ENCODE measurements around the gene RALGDS. TPM values are rescaled to one million over a fixed set of nuclear protein-coding genes. Genes with fewer than 3 reads are reported as not detected.
A peak's percentile ranks its signal among the peaks of the same experiment; 100 is the strongest.
"Not testable (repeated sequence)": the region's sequence is repeated elsewhere in the genome, so short reads cannot be mapped to it uniquely, and the experiment has no call there.

The RALGDS gene
- total RNA-seq, 1 donor from 2014 or later: 33.7 TPM

GRCh38 chr9:133102190-133103021 lies 18.6 kb downstream of the RALGDS start:
- ATAC-seq (no peak), DNase-seq (ENCODE audit: missing footprints) (peak; percentile 22)
- intact Hi-C loops (cut with DNase I): loop anchor here (1.0 to 5.0 kb wide), 2 partner anchors 42 to 65 kb away; no protein-coding TSS in a partner anchor

GRCh38 chr9:133101356-133102189 lies 19.5 kb downstream of the RALGDS start:
- intact Hi-C loops (cut with DNase I): loop anchor here (5.0 kb wide), 1 partner anchor 64 kb away; no protein-coding TSS in a partner anchor

DNA sequence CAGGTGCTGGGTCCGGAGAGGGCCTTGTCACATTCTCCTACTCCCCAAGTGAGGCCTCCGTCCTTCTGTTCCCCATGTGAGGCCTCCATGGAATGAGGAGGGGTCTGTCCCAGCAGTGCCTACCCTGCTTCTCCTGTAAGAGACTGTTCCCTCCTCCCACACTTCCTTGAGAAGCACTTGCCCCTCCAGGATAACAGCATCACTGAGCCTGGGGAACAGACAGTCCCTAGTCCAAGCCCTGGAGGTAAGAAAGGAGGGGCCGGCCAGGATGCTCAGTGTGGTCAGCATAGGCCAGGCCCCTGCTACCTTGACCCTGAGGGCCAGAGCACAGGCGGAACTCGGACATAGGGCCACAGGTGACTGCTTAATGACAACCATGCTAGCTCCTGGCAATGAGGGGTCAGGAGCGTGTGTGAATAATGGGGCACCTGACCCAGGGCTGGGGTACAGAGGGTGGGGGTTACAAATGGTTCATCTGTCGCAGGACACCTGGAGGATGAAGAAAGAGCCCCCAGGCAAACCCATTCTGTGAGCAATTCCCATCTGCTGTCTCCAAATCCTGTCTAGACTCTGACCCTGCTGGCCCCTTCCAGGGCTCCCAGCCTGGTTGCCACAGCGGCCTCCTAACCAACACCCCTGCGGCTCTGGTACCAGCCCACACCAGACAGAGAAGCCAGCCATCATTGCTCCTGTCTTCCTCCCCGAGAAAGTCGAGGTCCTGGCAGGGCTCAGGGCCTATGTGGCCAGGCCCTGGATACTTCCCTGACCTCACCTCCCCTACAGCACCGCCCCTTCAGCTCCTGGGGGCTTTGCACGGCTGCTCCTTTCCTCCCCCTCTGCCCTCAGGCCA lies 20.3 kb downstream of the RALGDS start:
- DNase-seq (ENCODE audit: missing footprints) (no peak), ATAC-seq (no peak)
- intact Hi-C loops (cut with DNase I): loop anchor here (5.0 kb wide), 1 partner anchor 63 kb away; no protein-coding TSS in a partner anchor

More at GRCh38 chr9:133101356-133102189, 19.5 kb downstream of the RALGDS start:
- ATAC-seq: no peak
- DNase-seq (ENCODE audit: missing footprints): peak; percentile 61

GRCh38 chr9:133099726-133100505 lies 21.1 kb downstream of the RALGDS start:
- intact Hi-C loops (cut with DNase I): loop anchor here (5.0 kb wide), 1 partner anchor 63 kb away; no protein-coding TSS in a partner anchor
- DNase-seq (ENCODE audit: missing footprints) (peak; percentile 25), ATAC-seq (no peak)

DNA sequence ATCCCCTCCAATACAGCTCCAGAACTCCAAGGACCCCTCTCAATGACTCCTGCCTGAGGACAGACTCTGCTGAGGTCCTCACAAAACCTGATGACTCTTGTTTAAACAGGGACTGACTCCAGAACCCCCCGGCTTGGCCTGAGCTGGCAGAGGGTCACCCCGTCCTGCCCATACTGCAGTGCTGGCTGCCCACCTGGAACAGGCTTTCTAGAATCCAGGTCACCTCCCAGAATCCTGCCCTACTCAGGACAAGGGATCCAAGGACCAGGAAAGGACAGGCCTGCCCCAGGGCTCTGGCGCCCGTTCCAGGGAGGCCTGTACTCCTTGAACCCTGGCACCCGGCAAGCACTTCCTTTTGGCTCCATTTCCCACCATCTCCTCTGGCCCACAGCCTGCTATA lies 22.2 kb downstream of the RALGDS start:
- intact Hi-C loops (cut with DNase I): no loop called here
- DNase-seq (ENCODE audit: missing footprints) (no peak), ATAC-seq (no peak)

DNA sequence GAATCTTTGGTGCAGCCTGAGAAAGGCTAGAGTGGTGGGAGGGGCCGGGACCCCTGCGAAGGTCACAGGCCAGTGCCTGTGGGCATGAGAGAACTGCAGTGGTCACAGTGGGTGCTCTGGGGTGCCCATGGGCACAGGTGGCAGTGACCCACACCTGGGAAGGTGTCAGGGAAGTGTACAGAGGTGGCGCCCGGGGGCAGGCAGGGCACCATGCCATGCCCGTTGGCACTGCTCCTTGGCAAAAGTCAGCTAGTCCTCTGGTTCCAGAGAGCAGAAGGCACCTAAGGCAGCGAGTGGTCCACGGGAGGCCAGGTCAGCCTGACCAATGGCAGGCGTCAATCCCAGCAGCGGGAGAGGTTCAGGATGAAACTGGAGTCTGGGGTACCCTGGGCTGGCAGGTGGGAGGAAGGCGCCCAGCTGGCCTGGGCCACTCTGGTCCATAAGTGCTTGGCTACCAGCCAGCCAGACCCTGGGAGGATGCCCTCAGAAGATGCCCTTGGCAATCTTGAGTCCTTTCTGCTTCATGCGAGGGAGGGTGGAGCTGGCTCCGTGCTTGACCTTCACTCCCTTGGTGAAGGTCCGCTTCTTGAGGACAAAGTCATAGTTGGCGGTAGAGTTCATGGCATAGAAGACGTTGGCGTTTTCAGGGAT lies 22.8 kb downstream of the RALGDS start:
- ATAC-seq (no peak), DNase-seq (ENCODE audit: missing footprints) (no peak)
- intact Hi-C loops (cut with DNase I): no loop called here

GRCh38 chr9:133094842-133095393 lies 26.1 kb downstream of the RALGDS start:
- intact Hi-C loops (cut with DNase I): no loop called here
- no peak for ATAC-seq

DNA sequence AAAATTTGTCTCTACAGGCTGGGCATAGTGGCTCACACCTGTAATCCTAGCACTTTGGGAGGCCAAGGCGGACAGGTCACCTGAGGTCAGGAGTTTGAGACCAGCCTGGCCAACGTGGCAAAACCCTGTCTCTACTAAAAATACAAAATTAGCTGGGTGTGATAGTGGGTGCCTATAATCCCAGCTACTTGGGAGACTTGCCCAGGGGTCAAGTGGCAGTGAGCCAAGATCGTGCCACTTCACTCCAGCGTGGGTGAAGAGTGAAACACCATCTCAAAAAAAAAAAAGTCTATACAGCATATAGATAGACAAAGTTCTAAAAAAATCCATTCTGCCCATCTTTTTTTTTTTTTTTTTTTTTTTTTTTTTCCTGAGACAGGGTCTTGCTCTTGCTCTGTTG lies 26.7 kb downstream of the RALGDS start:
- intact Hi-C loops (cut with DNase I); ATAC-seq; DNase-seq (ENCODE audit: missing footprints): not testable (repeated sequence)

More at GRCh38 chr9:133094842-133095393, 26.1 kb downstream of the RALGDS start:
- no peak for DNase-seq (ENCODE audit: missing footprints)

DNA sequence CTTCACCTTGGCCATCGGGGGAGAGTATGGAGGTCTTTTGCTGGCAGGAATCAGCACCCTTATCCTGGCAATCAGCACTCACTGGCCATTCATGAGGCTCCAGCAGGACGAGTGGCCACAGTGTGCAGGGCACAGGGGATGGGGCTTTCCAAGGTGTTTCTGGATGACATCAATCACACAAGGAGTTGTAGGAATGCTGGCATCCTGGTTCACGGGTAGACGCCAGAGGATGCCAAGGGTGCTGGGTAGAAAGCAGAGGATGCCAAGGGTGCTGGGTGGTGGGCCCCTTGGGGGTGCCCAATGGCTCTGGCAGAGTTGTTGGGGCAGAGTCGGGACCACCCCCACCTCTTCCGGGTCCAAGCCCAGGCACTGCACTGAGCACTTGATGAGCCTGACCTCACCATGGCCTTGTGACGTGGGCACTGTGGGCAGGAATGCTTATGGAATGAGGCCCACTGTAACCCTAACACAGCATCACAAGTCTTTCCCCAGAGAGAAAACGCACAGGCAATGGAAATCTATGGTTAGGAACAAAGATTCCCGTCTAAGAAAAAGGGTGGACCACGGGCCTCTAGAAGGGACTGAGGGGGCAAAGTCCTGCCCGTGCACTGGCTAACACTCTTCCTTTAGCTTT lies 30.2 kb downstream of the RALGDS start:
- DNase-seq (ENCODE audit: missing footprints): no peak
- peak; percentile 4 for ATAC-seq
- intact Hi-C loops (cut with DNase I): no loop called here

- no peak for DNase-seq (ENCODE audit: missing footprints)
- ATAC-seq: peak; percentile 75
- intact Hi-C loops (cut with DNase I): no loop called here
Observed at GRCh38 chr9:133090187-133090586, 30.9 kb downstream of the RALGDS start.

DNA sequence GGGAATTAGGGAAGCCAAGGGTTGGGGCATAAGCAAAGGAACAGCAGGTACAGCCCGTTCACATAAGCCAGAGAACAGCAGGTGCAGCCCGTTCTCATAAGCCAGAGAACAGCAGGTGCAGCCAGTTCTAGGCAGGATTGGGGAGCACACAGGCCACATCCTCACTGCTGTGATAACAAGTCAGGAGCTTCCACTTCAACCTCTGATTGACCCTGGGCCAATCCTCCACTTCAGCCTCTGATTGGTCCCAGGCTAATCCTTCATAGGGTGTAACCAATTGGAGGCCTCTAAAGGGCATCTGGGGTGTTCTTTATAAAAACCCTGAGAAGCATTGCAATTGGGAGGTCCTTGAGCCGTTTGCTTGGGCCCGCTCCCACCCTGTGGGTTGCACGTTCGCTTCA lies 31.8 kb downstream of the RALGDS start:
- DNase-seq (ENCODE audit: missing footprints): no peak
- ATAC-seq: peak; percentile 25

GRCh38 chr9:133088756-133089155 lies 32.3 kb downstream of the RALGDS start:
- intact Hi-C loops (cut with DNase I): no loop called here
- DNase-seq (ENCODE audit: missing footprints) (no peak), ATAC-seq (no peak)

More for the DNA sequence above, 31.8 kb downstream of the RALGDS start:
- intact Hi-C loops (cut with DNase I): no loop called here

DNA sequence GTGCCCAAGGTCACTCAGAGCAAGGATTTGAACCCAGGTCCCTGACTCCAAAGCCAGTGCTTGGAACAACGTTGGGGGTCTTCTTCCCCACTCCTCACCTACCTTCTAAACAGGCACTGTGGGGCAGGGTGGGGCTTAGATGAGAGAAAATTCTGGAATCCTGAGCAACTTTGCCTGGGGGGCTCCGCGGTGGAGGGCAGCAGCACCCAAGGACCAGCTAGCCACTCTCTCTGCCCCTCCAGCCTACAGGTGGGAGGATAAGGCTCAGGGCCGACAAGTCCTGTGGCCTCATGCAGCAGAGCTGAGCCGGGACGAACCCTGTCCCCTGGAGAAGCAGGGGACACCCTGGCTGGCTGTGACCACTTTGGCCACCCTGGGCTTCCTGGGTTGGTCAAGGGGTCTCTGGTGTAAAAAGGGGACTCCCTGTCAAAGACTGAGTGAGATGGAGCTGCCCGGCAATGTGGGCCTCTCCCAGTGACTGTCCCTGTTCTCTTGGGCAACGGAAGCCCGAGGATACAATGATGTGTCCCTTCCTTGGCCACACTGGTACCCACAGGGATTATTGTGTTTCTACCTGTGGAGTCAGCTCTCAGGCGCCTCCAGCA lies 32.8 kb downstream of the RALGDS start:
- ATAC-seq: no peak
- intact Hi-C loops (cut with DNase I): no loop called here
- DNase-seq (ENCODE audit: missing footprints): no peak

GRCh38 chr9:133087429-133088145 lies 33.5 kb downstream of the RALGDS start:
- ATAC-seq: no peak
- intact Hi-C loops (cut with DNase I): no loop called here
- no peak for DNase-seq (ENCODE audit: missing footprints)

DNA sequence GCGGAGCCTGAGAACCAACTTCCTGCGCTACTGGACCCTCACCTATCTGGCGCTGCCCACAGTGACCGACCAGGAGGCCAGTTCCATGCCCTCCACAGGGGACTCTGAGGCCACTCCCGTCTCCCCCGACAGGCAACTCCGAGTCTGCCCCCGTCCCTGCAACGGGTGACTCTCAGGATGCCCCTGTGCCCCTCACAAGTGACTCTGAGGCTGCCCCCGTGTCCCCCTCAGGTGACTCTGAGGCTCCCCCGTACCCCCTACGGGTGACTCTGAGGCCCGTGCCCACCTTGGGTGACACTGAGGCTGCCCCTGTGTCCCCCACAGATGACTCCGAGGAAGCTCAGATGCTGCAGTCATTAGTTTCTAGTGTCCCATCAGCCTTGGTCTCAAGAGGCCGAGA lies 34.1 kb downstream of the RALGDS start:
- DNase-seq (ENCODE audit: missing footprints) (no peak), ATAC-seq (no peak)
- intact Hi-C loops (cut with DNase I): no loop called here
